ENCODE measurements around the gene PREX1.

Gene PREX1

GRCh38 chr20:48711696-48712464 is 115.9 kb downstream of the PREX1 start:
- no peak for DNase-seq

GRCh38 chr20:48711044-48711428 is 116.8 kb downstream of the PREX1 start:
- no peak for DNase-seq

GRCh38 chr20:48710341-48711043 is 117.3 kb downstream of the PREX1 start:
- DNase-seq: no peak

- DNase-seq: no peak
Observed at GRCh38 chr20:48709744-48710143, 118.1 kb downstream of the PREX1 start.

- DNase-seq: no peak
Observed at GRCh38 chr20:48709058-48709691, 118.6 kb downstream of the PREX1 start.

GRCh38 chr20:48708630-48709029 is 119.2 kb downstream of the PREX1 start:
- no peak for DNase-seq

GRCh38 chr20:48708116-48708515 is 119.7 kb downstream of the PREX1 start:
- no peak for DNase-seq

GRCh38 chr20:48706710-48707365 is 121.0 kb downstream of the PREX1 start:
- DNase-seq: no peak

- DNase-seq: no peak
Observed at GRCh38 chr20:48706116-48706656, 121.6 kb downstream of the PREX1 start.

GRCh38 chr20:48705240-48706115 is 122.3 kb downstream of the PREX1 start:
- no peak for DNase-seq

- no peak for DNase-seq
Observed at GRCh38 chr20:48704761-48705160, 123.0 kb downstream of the PREX1 start.

- no peak for DNase-seq
Observed at GRCh38 chr20:48703511-48704219, 124.1 kb downstream of the PREX1 start.

GRCh38 chr20:48703107-48703506 is 124.7 kb downstream of the PREX1 start:
- no peak for DNase-seq

GRCh38 chr20:48702455-48702913 is 125.3 kb downstream of the PREX1 start:
- no peak for DNase-seq

- DNase-seq: no peak
Observed at GRCh38 chr20:48701702-48702101, 126.1 kb downstream of the PREX1 start.

- no peak for DNase-seq
Observed at GRCh38 chr20:48698507-48699267, 129.1 kb downstream of the PREX1 start.

GRCh38 chr20:48697845-48698491 is 129.8 kb downstream of the PREX1 start:
- DNase-seq: no peak

GRCh38 chr20:48696671-48697070 is 131.1 kb downstream of the PREX1 start:
- no peak for DNase-seq

- no peak for DNase-seq
Observed at GRCh38 chr20:48695738-48696137, 132.1 kb downstream of the PREX1 start.

- DNase-seq: no peak
Observed at GRCh38 chr20:48695255-48695654, 132.5 kb downstream of the PREX1 start.
